DOHH2 (cell line): ENCODE results near the gene PPP3CA.

Experiments
- CTCF ChIP-seq: fragments of 200-600 bp; sonication (generic); IDR thresholded peaks from one replicate; pipeline ENCODE4 v1.5.1; 2014; ENCODE audit warnings: antibody characterized with exemption, mild to moderate bottlenecking, low read depth, low read length; ENCODE audit not compliant: poor library complexity, severe bottlenecking
- EZH2phosphoT487 ChIP-seq: fragments of 200-600 bp; sonication (generic); IDR thresholded peaks from 2 replicates; pipeline ENCODE4 v1.6.1; 2017; ENCODE audit warnings: borderline replicate concordance, mild to moderate bottlenecking, antibody characterized with exemption, low read length, moderate library complexity, mixed read lengths

DNA sequence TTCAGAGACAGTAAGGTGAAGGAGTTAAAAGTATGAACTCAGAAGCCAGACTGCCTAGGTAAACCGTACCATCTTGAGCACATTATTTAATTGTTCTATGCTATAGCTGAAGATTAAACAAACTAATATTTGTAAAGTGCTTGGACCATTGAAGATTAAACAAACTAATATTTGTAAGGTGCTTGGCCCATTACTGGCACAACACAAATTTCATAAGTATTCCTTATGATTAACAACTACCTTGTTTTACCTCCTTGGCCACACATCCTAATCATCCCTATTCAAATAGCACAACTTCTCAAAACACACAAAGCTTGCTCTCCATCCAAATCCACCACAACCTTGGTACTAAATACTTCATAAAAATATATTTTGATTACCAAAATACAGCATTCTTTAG lies 137.0 kb downstream of the PPP3CA start:
- TF ChIP-seq CTCF (no peak), EZH2phosphoT487 (no peak)
